Peyer's patch (tissue), 4 donors: ENCODE data around the gene JUP.
A peak's percentile ranks its signal among the peaks of the same experiment; 100 is the strongest.

ENCODE experiments used
- POLR2A ChIP-seq, 2 donors: fragments of 450-650 bp; IDR thresholded peaks; one replicate each; pipeline ENCODE4 v1.5.1; 2017; ENCODE audit warnings: antibody characterized with exemption in 2 of 2, mild to moderate bottlenecking in 2 of 2, moderate library complexity in 2 of 2
- TF ChIP-seq, protein P1 (sequence below), 6 experiments: fragments of 450-650 bp in 4 of 6; fragments of 200-600 bp in 2 of 6; sonication (generic) in 1 of 6; IDR thresholded peaks; one replicate each; pipeline ENCODE4 v1.5.1; 2017 to 2019; ENCODE audit warnings: antibody characterized with exemption in 6 of 6, mild to moderate bottlenecking in 3 of 6, moderate library complexity in 1 of 6

GRCh38 chr17:41777157-41777573 lies 9.3 kb downstream of the JUP start:
- TF ChIP-seq, protein P1, sequence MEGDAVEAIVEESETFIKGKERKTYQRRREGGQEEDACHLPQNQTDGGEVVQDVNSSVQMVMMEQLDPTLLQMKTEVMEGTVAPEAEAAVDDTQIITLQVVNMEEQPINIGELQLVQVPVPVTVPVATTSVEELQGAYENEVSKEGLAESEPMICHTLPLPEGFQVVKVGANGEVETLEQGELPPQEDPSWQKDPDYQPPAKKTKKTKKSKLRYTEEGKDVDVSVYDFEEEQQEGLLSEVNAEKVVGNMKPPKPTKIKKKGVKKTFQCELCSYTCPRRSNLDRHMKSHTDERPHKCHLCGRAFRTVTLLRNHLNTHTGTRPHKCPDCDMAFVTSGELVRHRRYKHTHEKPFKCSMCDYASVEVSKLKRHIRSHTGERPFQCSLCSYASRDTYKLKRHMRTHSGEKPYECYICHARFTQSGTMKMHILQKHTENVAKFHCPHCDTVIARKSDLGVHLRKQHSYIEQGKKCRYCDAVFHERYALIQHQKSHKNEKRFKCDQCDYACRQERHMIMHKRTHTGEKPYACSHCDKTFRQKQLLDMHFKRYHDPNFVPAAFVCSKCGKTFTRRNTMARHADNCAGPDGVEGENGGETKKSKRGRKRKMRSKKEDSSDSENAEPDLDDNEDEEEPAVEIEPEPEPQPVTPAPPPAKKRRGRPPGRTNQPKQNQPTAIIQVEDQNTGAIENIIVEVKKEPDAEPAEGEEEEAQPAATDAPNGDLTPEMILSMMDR (IDR thresholded peaks at IDR 0.05) = peak in 3 of 6 experiments; percentile 48 to 62 (median 58)
- TF ChIP-seq POLR2A (IDR thresholded peaks at IDR 0.05) = no peak
